Endodermal cell (in vitro differentiated cells): Measurements from ENCODE around the gene EYS. TPM values are rescaled to one million over a fixed set of nuclear protein-coding genes. Genes with fewer than 3 reads are reported as not detected.

Experiments used
- DNase-seq: peaks from one replicate; pipeline ENCODE4 v3.0.0-alpha.2; 2017
- H3K27ac ChIP-seq: 2 replicates; pipeline ENCODE4 v1.5.1; 2013; ENCODE audit warnings: mild to moderate bottlenecking, low read depth, low read length, moderate library complexity
- H3K27me3 ChIP-seq: 2 replicates; pipeline ENCODE4 v1.6.1; 2013; ENCODE audit warnings: mild to moderate bottlenecking, low read length, moderate library complexity; ENCODE audit not compliant: insufficient read depth, control insufficient read depth, poor library complexity, severe bottlenecking
- H3K36me3 ChIP-seq: 2 replicates; pipeline ENCODE4 v1.7.0; 2013; ENCODE audit warnings: mild to moderate bottlenecking, low read length, moderate library complexity; ENCODE audit not compliant: control insufficient read depth, insufficient read depth
- H3K4me1 ChIP-seq: one replicate; pipeline ENCODE4 v1.7.0; 2013; ENCODE audit warnings: low read length; ENCODE audit not compliant: control insufficient read depth, insufficient read depth
- H3K4me3 ChIP-seq: 2 replicates; pipeline ENCODE4 v1.5.1; 2013; ENCODE audit warnings: mild to moderate bottlenecking, low read length, moderate library complexity
- H3K9ac ChIP-seq: 2 replicates; pipeline ENCODE4 v1.6.1; 2013; ENCODE audit warnings: mild to moderate bottlenecking, low read length, moderate library complexity; ENCODE audit not compliant: poor library complexity, severe bottlenecking; ENCODE audit errors: extremely low read depth
- H3K9me3 ChIP-seq: 2 replicates; pipeline ENCODE4 v1.6.1; 2013; ENCODE audit warnings: mild to moderate bottlenecking, low read length, moderate library complexity; ENCODE audit not compliant: control insufficient read depth
- H3K27ac Mint-ChIP-seq: 2 replicates; pipeline ENCODE4 v1.8.0; 2020; ENCODE audit warnings: mixed read lengths
- H3K27me3 Mint-ChIP-seq: 2 replicates; pipeline ENCODE4 v1.8.0; 2021; ENCODE audit warnings: mild to moderate bottlenecking, mixed read lengths; ENCODE audit not compliant: insufficient read depth
- H3K36me3 Mint-ChIP-seq: 2 replicates; pipeline ENCODE4 v1.8.0; 2020; ENCODE audit warnings: low read depth, mixed read lengths
- H3K4me1 Mint-ChIP-seq: 2 replicates; pipeline ENCODE4 v1.8.0; 2020; ENCODE audit warnings: mixed read lengths
- H3K4me3 Mint-ChIP-seq: 2 replicates; pipeline ENCODE4 v1.8.0; 2020; ENCODE audit warnings: mild to moderate bottlenecking, moderate library complexity, mixed read lengths
- H3K9me3 Mint-ChIP-seq: 2 replicates; pipeline ENCODE4 v1.8.0; 2020; ENCODE audit warnings: mild to moderate bottlenecking, mixed read lengths
- CTCF ChIP-seq: fragments of 200-600 bp; sonication (generic); conservative IDR thresholded peaks from 2 replicates; pipeline ENCODE4 v1.5.0; 2021; ENCODE audit warnings: antibody characterized with exemption, mild to moderate bottlenecking
- WGBS, 2 experiments: methylation state at CpG; one replicate each; pipeline versions ENCODE4 v1.1.5 to v1.1.7; 2013; ENCODE audit warnings: missing lambda C conversion rate in 2 of 2, mixed read lengths in 1 of 2; ENCODE audit not compliant: insufficient coverage in 1 of 2, insufficient read length in 1 of 2; 5-methylcytosine and 5-hydroxymethylcytosine counted together
- total RNA-seq, 2 donors: library from RNA; stranded (reverse); fragmentation: NEBNext Ultra II Directional in 1 of 2; extraction: Animal tissue kit (Norgen Biotek cat#: 25700) in 1 of 2; gene quantifications; 2 replicates in 1 of 2; 3 replicates in 1 of 2; pipeline ENCODE4 v1.2.1, GENCODE V29; 2021

EYS gene
- total RNA-seq, 2 donors from 2014 or later: 0.31 to 0.70 TPM

GRCh38 chr6:64100702-64101303, 1606.2 kb downstream of the EYS start:
- Mint-ChIP-seq H3K4me1 (no peaks in the 10 kb centered on the region), H3K27me3 (no peaks in the 10 kb centered on the region), H3K27ac (no peak overlapping the region), H3K9me3 (peaks cover 21% of the 10 kb centered on the region), H3K4me3 (no peak overlapping the region), H3K36me3 (no peaks in the 10 kb centered on the region)
- Histone ChIP-seq H3K27me3 (no peaks in the 10 kb centered on the region), H3K9ac (no peak overlapping the region), H3K36me3 (no peaks in the 10 kb centered on the region), H3K9me3 (peaks cover 4% of the 10 kb centered on the region), H3K4me3 (no peak overlapping the region), H3K27ac (no peak overlapping the region), H3K4me1 (no peaks in the 10 kb centered on the region)
- DNase-seq: no peak
- no peak for TF ChIP-seq CTCF
- 74 to 83% methylated on average over 1 to 2 of the region's 2 CpGs for WGBS, 2 experiments

- no peak overlapping the region for H3K27ac Mint-ChIP-seq
- peaks cover 19% of the 10 kb centered on the region for H3K9me3 Mint-ChIP-seq
- no peaks in the 10 kb centered on the region for H3K4me1 ChIP-seq
- no peaks in the 10 kb centered on the region for H3K4me1 Mint-ChIP-seq
- 63 to 86% methylated on average over 2 of the region's 2 CpGs for WGBS, 2 experiments
- H3K9ac ChIP-seq: no peak overlapping the region
- no peaks in the 10 kb centered on the region for H3K36me3 ChIP-seq
- no peak for TF ChIP-seq CTCF
- no peak for DNase-seq
- H3K36me3 Mint-ChIP-seq: no peaks in the 10 kb centered on the region
- H3K4me3 ChIP-seq: no peak overlapping the region
- H3K4me3 Mint-ChIP-seq: no peak overlapping the region
- no peaks in the 10 kb centered on the region for H3K9me3 ChIP-seq
- H3K27me3 Mint-ChIP-seq: peaks cover 4% of the 10 kb centered on the region
- no peaks in the 10 kb centered on the region for H3K27me3 ChIP-seq
- no peak overlapping the region for H3K27ac ChIP-seq
Measured at GRCh38 chr6:64090352-64090751, 1616.7 kb downstream of the EYS start.

GRCh38 chr6:64085126-64085525, 1621.9 kb downstream of the EYS start:
- Histone ChIP-seq H3K9me3 (no peaks in the 10 kb centered on the region), H3K4me3 (no peak overlapping the region), H3K4me1 (peaks cover 7% of the 10 kb centered on the region), H3K27me3 (no peaks in the 10 kb centered on the region), H3K27ac (no peak overlapping the region), H3K9ac (no peak overlapping the region), H3K36me3 (no peaks in the 10 kb centered on the region)
- 97% methylated on average over 13 of the region's 13 CpGs; no CpG with 5 or more reads in 1 of the 2 experiments for WGBS, 2 experiments
- no peak for DNase-seq
- no peak overlapping the region for H3K27ac Mint-ChIP-seq
- H3K9me3 Mint-ChIP-seq: no peaks in the 10 kb centered on the region
- no peaks in the 10 kb centered on the region for H3K36me3 Mint-ChIP-seq
- no peak overlapping the region for H3K4me3 Mint-ChIP-seq
- H3K27me3 Mint-ChIP-seq: peaks cover 2% of the 10 kb centered on the region
- no peak for TF ChIP-seq CTCF
- H3K4me1 Mint-ChIP-seq: peaks cover 9% of the 10 kb centered on the region
